GM23338 (cell line): ENCODE data around the gene CDH4. TPM values are rescaled to one million over a fixed set of nuclear protein-coding genes. Genes with fewer than 3 reads are reported as not detected.

ENCODE experiments used
- ATAC-seq: fragments of 200-7000 bp; cut with Tn5 transposase; 3 replicates; pipeline ENCODE4 v1.9.1; 2020
- DNase-seq: peaks from one replicate; pipeline ENCODE4 v3.0.0-alpha.2; 2015; ENCODE audit warnings: low spot score
- H2AFZ ChIP-seq: fragments of 200-600 bp; sonication (generic); 2 replicates; pipeline ENCODE4 v1.8.0; 2016; ENCODE audit warnings: antibody characterized with exemption, mild to moderate bottlenecking, moderate library complexity
- H3F3A ChIP-seq: fragments of 200-600 bp; sonication (generic); replicated peaks from 2 replicates; pipeline ENCODE4 v1.8.0; 2017; ENCODE audit warnings: antibody characterized with exemption, mixed run types, low read depth
- H3K27ac ChIP-seq: fragments of 200-600 bp; sonication (generic); 2 replicates; pipeline ENCODE4 v1.6.1; 2016; ENCODE audit warnings: low read depth
- H3K27me3 ChIP-seq: fragments of 200-600 bp; sonication (generic); 2 replicates; pipeline ENCODE4 v1.8.0; 2016; ENCODE audit warnings: mild to moderate bottlenecking, mixed run types, moderate library complexity; ENCODE audit not compliant: insufficient read depth
- H3K36me3 ChIP-seq: fragments of 200-600 bp; sonication (generic); 2 replicates; pipeline ENCODE4 v1.8.0; 2016; ENCODE audit warnings: mild to moderate bottlenecking; ENCODE audit not compliant: insufficient read depth
- H3K4me1 ChIP-seq: fragments of 200-600 bp; sonication (generic); 2 replicates; pipeline ENCODE4 v1.8.0; 2016; ENCODE audit warnings: mild to moderate bottlenecking, moderate library complexity; ENCODE audit not compliant: insufficient read depth
- H3K4me2 ChIP-seq: fragments of 200-600 bp; sonication (generic); 2 replicates; pipeline ENCODE4 v1.7.1; 2017; ENCODE audit warnings: mixed run types
- H3K4me3 ChIP-seq: fragments of 200-600 bp; sonication (generic); 2 replicates; pipeline ENCODE4 v1.6.1; 2016; ENCODE audit warnings: mixed run types
- H3K79me2 ChIP-seq: fragments of 200-600 bp; sonication (generic); replicated peaks from 2 replicates; pipeline ENCODE4 v1.8.0; 2017; ENCODE audit warnings: mild to moderate bottlenecking; ENCODE audit not compliant: insufficient read depth
- H3K9me2 ChIP-seq: fragments of 200-600 bp; sonication (generic); 2 replicates; pipeline ENCODE4 v1.8.0; 2017; ENCODE audit not compliant: insufficient read depth
- H4K20me1 ChIP-seq: fragments of 200-600 bp; sonication (generic); replicated peaks from 2 replicates; pipeline ENCODE4 v1.8.0; 2017; ENCODE audit warnings: mild to moderate bottlenecking; ENCODE audit not compliant: insufficient read depth
- H3K27ac Mint-ChIP-seq: 2 replicates; pipeline ENCODE4 v1.8.0; 2020; ENCODE audit warnings: inconsistent platforms, mild to moderate bottlenecking, moderate library complexity, mixed read lengths
- H3K27me3 Mint-ChIP-seq: 3 replicates; pipeline ENCODE4 v1.8.0; 2022; ENCODE audit warnings: low read depth, mild to moderate bottlenecking, moderate library complexity, mixed read lengths, inconsistent platforms; ENCODE audit not compliant: insufficient read depth, poor library complexity
- H3K36me3 Mint-ChIP-seq: 3 replicates; pipeline ENCODE4 v1.8.0; 2021; ENCODE audit warnings: low read depth, mild to moderate bottlenecking, inconsistent platforms, moderate library complexity, mixed read lengths
- H3K4me1 Mint-ChIP-seq: 3 replicates; pipeline ENCODE4 v1.8.0; 2020; ENCODE audit warnings: mild to moderate bottlenecking, inconsistent platforms, mixed read lengths
- H3K4me3 Mint-ChIP-seq: 3 replicates; pipeline ENCODE4 v1.8.0; 2021; ENCODE audit warnings: moderate library complexity, mild to moderate bottlenecking, inconsistent platforms, mixed read lengths
- H3K9me3 Mint-ChIP-seq: 3 replicates; pipeline ENCODE4 v1.8.0; 2020; ENCODE audit warnings: moderate library complexity, mild to moderate bottlenecking, inconsistent platforms, mixed read lengths
- CREB1 ChIP-seq: fragments of 250-450 bp; sonication (Bioruptor Pico); IDR thresholded peaks from 2 replicates; pipeline ENCODE4 v1.5.0; 2020; ENCODE audit warnings: low read depth, mild to moderate bottlenecking, moderate library complexity
- CTCF ChIP-seq, 2 experiments: fragments of 200-600 bp in 1 of 2; sonication (generic) in 1 of 2; conservative IDR thresholded peaks; 2 replicates each; pipeline versions ENCODE4 v1.5.1 to v1.6.1; 2016 to 2017; ENCODE audit warnings: antibody characterized with exemption in 2 of 2, low read depth in 2 of 2, mild to moderate bottlenecking in 2 of 2, moderate library complexity in 1 of 2
- ETS1 ChIP-seq: IDR thresholded peaks from 2 replicates; pipeline ENCODE4 v1.6.1; 2016; ENCODE audit warnings: antibody characterized with exemption
- EZH2 ChIP-seq: fragments of 200-600 bp; sonication (generic); IDR thresholded peaks from one replicate; pipeline ENCODE4 v1.8.0; 2017; ENCODE audit warnings: antibody characterized with exemption, mild to moderate bottlenecking, low read depth; ENCODE audit not compliant: unreplicated experiment
- EZH2phosphoT487 ChIP-seq: fragments of 200-600 bp; sonication (generic); IDR thresholded peaks from one replicate; pipeline ENCODE4 v1.8.1; 2018; ENCODE audit warnings: antibody characterized with exemption; ENCODE audit not compliant: unreplicated experiment
- JUNB ChIP-seq: IDR thresholded peaks from one replicate; pipeline ENCODE4 v1.6.1; 2016; ENCODE audit warnings: antibody characterized with exemption; ENCODE audit not compliant: unreplicated experiment
- NANOG ChIP-seq: IDR thresholded peaks from 2 replicates; pipeline ENCODE4 v1.6.1; 2016; ENCODE audit warnings: antibody characterized with exemption, borderline replicate concordance
- POLR2AphosphoS5 ChIP-seq: IDR thresholded peaks from 2 replicates; pipeline ENCODE4 v1.6.1; 2016; ENCODE audit warnings: antibody characterized with exemption, low read depth
- REST ChIP-seq: IDR thresholded peaks from one replicate; pipeline ENCODE4 v1.6.1; 2018; ENCODE audit warnings: antibody characterized with exemption; ENCODE audit not compliant: unreplicated experiment
- STAT1 ChIP-seq: IDR thresholded peaks from one replicate; pipeline ENCODE4 v1.6.1; 2016; ENCODE audit warnings: antibody characterized with exemption; ENCODE audit not compliant: unreplicated experiment
- ZNF114 ChIP-seq: fragments of 250-450 bp; sonication (Bioruptor Pico); IDR thresholded peaks from 2 replicates; pipeline ENCODE4 v1.5.0; 2020; ENCODE audit warnings: mild to moderate bottlenecking, moderate library complexity
- ZNF331 ChIP-seq: fragments of 250-450 bp; sonication (Bioruptor Pico); IDR thresholded peaks from 2 replicates; pipeline ENCODE4 v1.5.0; 2020; ENCODE audit warnings: low read depth, mild to moderate bottlenecking, moderate library complexity
- ZNF462 ChIP-seq: fragments of 250-450 bp; sonication (Bioruptor Pico); IDR thresholded peaks from 2 replicates; pipeline ENCODE4 v1.5.0; 2020; ENCODE audit warnings: mild to moderate bottlenecking, moderate library complexity
- polyA plus RNA-seq: library from polyadenylated mRNA; unstranded; fragments of >200 nt; fragmentation: Nextera tagmentation; extraction: Ambion mirVana; gene quantifications from 2 replicates; pipeline ENCODE4 v1.2.1, GENCODE V29; 2016
- total RNA-seq: library from RNA; depleted of rRNA; stranded (reverse); fragments of >200 nt; shearing (Covaris generic); gene quantifications from 2 replicates; pipeline ENCODE4 v1.2.3, GENCODE V29; 2014

The CDH4 gene
- total and polyA plus RNA-seq, 2 experiments from 2014 or later: 1.2 to 4.2 TPM

- Histone ChIP-seq H3K4me3 (no peak overlapping the region), H3K27me3 (no peaks in the 10 kb centered on the region), H3F3A (no peaks in the 10 kb centered on the region), H3K4me1 (no peaks in the 10 kb centered on the region), H3K79me2 (no peaks in the 10 kb centered on the region), H3K36me3 (no peaks in the 10 kb centered on the region), H4K20me1 (no peaks in the 10 kb centered on the region), H3K9me2 (no peaks in the 10 kb centered on the region), H3K27ac (no peak overlapping the region), H2AFZ (no peak overlapping the region), H3K4me2 (no peak overlapping the region)
- H3K27ac Mint-ChIP-seq: no peak overlapping the region
- DNase-seq: no peak
- no peak for TF ChIP-seq ZNF462 (CRISPR knock-in tag)
- no peak for TF ChIP-seq ZNF114 (CRISPR knock-in tag)
- TF ChIP-seq STAT1: no peak
- TF ChIP-seq CREB1 (CRISPR knock-in tag): no peak
- TF ChIP-seq JUNB: no peak
- TF ChIP-seq POLR2AphosphoS5: no peak
- no peak for TF ChIP-seq NANOG
- TF ChIP-seq CTCF (conservative IDR thresholded peaks at IDR 0.05; ENCODE audit: low read depth in 2 of 2): no peak
- no peak for TF ChIP-seq EZH2phosphoT487
- no peak for TF ChIP-seq ZNF331
- TF ChIP-seq ETS1: no peak
- no peak for TF ChIP-seq EZH2
- no peak for TF ChIP-seq REST
- ATAC-seq: no peak
- H3K9me3 Mint-ChIP-seq: no peaks in the 10 kb centered on the region
- H3K27me3 Mint-ChIP-seq: peaks cover 13% of the 10 kb centered on the region
- peaks cover 16% of the 10 kb centered on the region; the same call in 2 of the 3 replicates for H3K4me1 Mint-ChIP-seq
- no peaks in the 10 kb centered on the region for H3K36me3 Mint-ChIP-seq
- H3K4me3 Mint-ChIP-seq: no peak overlapping the region
Observed at GRCh38 chr20:61725145-61725544, 473.1 kb downstream of the CDH4 start.
